Measurements from ENCODE around the gene OR13J1.

GRCh38 chr9:35847792-35848572 lies 22.2 kb downstream of the OR13J1 start:
- no peak for TF ChIP-seq CTCF (IDR thresholded peaks at IDR 0.05; ENCODE audit: low read depth, low read length, missing input control)
- TF ChIP-seq, protein P1, sequence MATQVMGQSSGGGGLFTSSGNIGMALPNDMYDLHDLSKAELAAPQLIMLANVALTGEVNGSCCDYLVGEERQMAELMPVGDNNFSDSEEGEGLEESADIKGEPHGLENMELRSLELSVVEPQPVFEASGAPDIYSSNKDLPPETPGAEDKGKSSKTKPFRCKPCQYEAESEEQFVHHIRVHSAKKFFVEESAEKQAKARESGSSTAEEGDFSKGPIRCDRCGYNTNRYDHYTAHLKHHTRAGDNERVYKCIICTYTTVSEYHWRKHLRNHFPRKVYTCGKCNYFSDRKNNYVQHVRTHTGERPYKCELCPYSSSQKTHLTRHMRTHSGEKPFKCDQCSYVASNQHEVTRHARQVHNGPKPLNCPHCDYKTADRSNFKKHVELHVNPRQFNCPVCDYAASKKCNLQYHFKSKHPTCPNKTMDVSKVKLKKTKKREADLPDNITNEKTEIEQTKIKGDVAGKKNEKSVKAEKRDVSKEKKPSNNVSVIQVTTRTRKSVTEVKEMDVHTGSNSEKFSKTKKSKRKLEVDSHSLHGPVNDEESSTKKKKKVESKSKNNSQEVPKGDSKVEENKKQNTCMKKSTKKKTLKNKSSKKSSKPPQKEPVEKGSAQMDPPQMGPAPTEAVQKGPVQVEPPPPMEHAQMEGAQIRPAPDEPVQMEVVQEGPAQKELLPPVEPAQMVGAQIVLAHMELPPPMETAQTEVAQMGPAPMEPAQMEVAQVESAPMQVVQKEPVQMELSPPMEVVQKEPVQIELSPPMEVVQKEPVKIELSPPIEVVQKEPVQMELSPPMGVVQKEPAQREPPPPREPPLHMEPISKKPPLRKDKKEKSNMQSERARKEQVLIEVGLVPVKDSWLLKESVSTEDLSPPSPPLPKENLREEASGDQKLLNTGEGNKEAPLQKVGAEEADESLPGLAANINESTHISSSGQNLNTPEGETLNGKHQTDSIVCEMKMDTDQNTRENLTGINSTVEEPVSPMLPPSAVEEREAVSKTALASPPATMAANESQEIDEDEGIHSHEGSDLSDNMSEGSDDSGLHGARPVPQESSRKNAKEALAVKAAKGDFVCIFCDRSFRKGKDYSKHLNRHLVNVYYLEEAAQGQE (IDR thresholded peaks at IDR 0.05) = no peak
- TF ChIP-seq SP1 (IDR thresholded peaks at IDR 0.05) = no peak
- TF ChIP-seq GABPA (IDR thresholded peaks at IDR 0.05 in 1 of 2, conservative IDR thresholded peaks at IDR 0.05 in 1 of 2) = no peak
- no peak for TF ChIP-seq MAX (IDR thresholded peaks at IDR 0.05)
- TF ChIP-seq YY1 (IDR thresholded peaks at IDR 0.05) = no peak
- TF ChIP-seq TAF1 (conservative IDR thresholded peaks at IDR 0.05) = no peak
- no peak for TF ChIP-seq RAD21 (IDR thresholded peaks at IDR 0.05)
- TF ChIP-seq ATF3 (IDR thresholded peaks at IDR 0.05) = no peak
